Bronchial epithelial cell (primary cell): Measurements from ENCODE around the gene TCL1A. TPM values are rescaled to one million over a fixed set of nuclear protein-coding genes. Genes with fewer than 3 reads are reported as not detected.
A peak's percentile ranks its signal among the peaks of the same experiment; 100 is the strongest.

Source experiments
- DNase-seq: peaks from one replicate; pipeline ENCODE4 v3.0.0-alpha.2; 2010; ENCODE audit warnings: low read depth
- FAIRE-seq: peaks from 2 replicates; lab custom pipeline; 2011; peaks lifted over from hg19 to GRCh38; lab: Jason Lieb, UNC
- H3K27me3 ChIP-seq: 2 replicates; pipeline ENCODE4 v1.5.1; 2011; ENCODE audit warnings: low read length; ENCODE audit not compliant: control insufficient read depth, insufficient read depth
- H3K36me3 ChIP-seq: 2 replicates; pipeline ENCODE4 v1.5.1; 2011; ENCODE audit warnings: low read length; ENCODE audit not compliant: control insufficient read depth, insufficient read depth
- H3K4me3 ChIP-seq: 2 replicates; pipeline ENCODE4 v1.5.1; 2011; ENCODE audit warnings: mild to moderate bottlenecking, low read depth, low read length, control low read depth
- CTCF ChIP-seq: IDR thresholded peaks from 2 replicates; pipeline ENCODE4 v1.5.1; 2011; ENCODE audit warnings: mild to moderate bottlenecking, moderate library complexity, low read length, control low read depth, inconsistent platforms; ENCODE audit not compliant: insufficient read depth, severe bottlenecking
- total RNA-seq: library from RNA; depleted of rRNA; stranded (reverse); fragments of >200 nt; gene quantifications from 2 replicates; pipeline ENCODE4 v1.2.1, GENCODE V29; 2014

TCL1A gene
- total RNA-seq, 1 donor from 2014 or later = not detected

GRCh38 chr14:95686935-95687334 lies 27.0 kb downstream of the TCL1A start:
- no peak overlapping the region for H3K4me3 ChIP-seq
- no peaks in the 10 kb centered on the region for H3K27me3 ChIP-seq
- FAIRE-seq (no peak), DNase-seq (no peak)
- no peaks in the 10 kb centered on the region for H3K36me3 ChIP-seq
- TF ChIP-seq CTCF = no peak

GRCh38 chr14:95685978-95686922 lies 27.7 kb downstream of the TCL1A start, which contains the start of gene TCL1B:
Gene TCL1B (plus strand): TSS chr14:95686426. CDS start chr14:95686468, 42 bp downstream.
- no peak for TF ChIP-seq CTCF
- FAIRE-seq (no peak), DNase-seq (no peak)
- no peaks in the 10 kb centered on the region for H3K36me3 ChIP-seq
- H3K27me3 ChIP-seq = no peaks in the 10 kb centered on the region
- H3K4me3 ChIP-seq = no peak within 1 kb of the TSS

- no peaks in the 10 kb centered on the region for H3K36me3 ChIP-seq
- DNase-seq (no peak), FAIRE-seq (no peak)
- no peak overlapping the region for H3K4me3 ChIP-seq
- H3K27me3 ChIP-seq = no peaks in the 10 kb centered on the region
- TF ChIP-seq CTCF = peak; percentile 36
Measured at GRCh38 chr14:95683793-95684192, 30.1 kb downstream of the TCL1A start.

- Histone ChIP-seq H3K27me3 (no peaks in the 10 kb centered on the region), H3K36me3 (no peaks in the 10 kb centered on the region), H3K4me3 (no peak overlapping the region)
- TF ChIP-seq CTCF = no peak
- FAIRE-seq (no peak), DNase-seq (no peak)
Measured at GRCh38 chr14:95681153-95681552, 32.8 kb downstream of the TCL1A start.

- Histone ChIP-seq H3K36me3 (no peaks in the 10 kb centered on the region), H3K27me3 (no peaks in the 10 kb centered on the region), H3K4me3 (no peak overlapping the region)
- TF ChIP-seq CTCF = no peak
- FAIRE-seq = no peak
- DNase-seq = no peak
Measured at GRCh38 chr14:95679998-95680735, 33.8 kb downstream of the TCL1A start.
